Activated CD4-positive, alpha-beta T cell treated with anti-CD3 and anti-CD28 coated beads for 24 hours (primary cell): Measurements from ENCODE around the gene PPARGC1A.

ENCODE experiments used
- DNase-seq, 2 donors: peaks; one replicate each; pipeline ENCODE4 v3.0.0-alpha.2; 2020; ENCODE audit warnings: low read depth in 2 of 2

The PPARGC1A gene, protein sequence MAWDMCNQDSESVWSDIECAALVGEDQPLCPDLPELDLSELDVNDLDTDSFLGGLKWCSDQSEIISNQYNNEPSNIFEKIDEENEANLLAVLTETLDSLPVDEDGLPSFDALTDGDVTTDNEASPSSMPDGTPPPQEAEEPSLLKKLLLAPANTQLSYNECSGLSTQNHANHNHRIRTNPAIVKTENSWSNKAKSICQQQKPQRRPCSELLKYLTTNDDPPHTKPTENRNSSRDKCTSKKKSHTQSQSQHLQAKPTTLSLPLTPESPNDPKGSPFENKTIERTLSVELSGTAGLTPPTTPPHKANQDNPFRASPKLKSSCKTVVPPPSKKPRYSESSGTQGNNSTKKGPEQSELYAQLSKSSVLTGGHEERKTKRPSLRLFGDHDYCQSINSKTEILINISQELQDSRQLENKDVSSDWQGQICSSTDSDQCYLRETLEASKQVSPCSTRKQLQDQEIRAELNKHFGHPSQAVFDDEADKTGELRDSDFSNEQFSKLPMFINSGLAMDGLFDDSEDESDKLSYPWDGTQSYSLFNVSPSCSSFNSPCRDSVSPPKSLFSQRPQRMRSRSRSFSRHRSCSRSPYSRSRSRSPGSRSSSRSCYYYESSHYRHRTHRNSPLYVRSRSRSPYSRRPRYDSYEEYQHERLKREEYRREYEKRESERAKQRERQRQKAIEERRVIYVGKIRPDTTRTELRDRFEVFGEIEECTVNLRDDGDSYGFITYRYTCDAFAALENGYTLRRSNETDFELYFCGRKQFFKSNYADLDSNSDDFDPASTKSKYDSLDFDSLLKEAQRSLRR

DNA sequence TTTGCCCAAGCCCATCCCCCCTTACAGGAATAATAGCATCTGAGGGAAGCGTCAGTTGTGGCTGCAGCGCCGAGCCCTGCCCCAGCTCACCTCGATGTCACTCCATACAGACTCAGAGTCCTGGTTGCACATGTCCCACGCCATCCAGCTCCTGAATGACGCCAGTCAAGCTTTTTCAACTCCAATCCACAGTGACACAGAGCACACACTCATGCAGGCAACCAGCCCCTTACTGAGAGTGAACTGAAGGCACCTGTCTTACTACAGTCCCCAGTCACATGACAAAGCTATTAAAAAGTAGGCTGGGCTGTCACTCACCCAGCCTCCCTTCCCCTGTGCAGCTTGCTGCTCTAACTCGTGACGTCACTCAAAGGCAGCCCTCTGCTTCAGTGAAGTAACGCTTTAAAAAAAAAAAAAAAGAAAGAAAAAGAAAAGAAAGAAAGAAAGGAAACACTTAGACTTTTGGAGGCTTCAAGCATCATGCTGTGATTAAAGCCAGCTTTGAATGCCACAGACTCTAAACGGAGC, at the start of gene PPARGC1A:
PPARGC1A (minus strand) TSS at position 234 of the 528 bp plus-strand sequence; CDS start at position 144, 90 bp downstream.
- DNase-seq = no peak

DNA sequence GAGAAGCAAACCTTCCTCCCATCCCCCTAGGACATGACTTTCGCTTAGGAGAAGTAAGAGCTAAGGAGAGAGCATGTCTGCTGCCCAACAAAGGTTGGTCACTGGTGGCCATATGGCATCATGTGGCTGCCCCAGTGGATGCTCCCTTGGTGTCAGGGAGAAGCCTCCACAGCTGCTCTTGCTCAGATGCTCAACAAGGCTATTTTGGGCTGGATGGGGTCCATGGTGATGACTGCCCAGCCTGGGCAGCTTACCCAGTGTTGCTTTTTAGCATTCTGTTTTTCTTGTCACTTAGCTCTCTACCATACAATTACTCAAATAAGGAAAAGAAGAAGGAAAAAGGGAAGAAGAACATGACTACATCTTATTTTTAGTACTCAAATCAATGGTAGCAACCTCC, 48.9 kb upstream of the PPARGC1A start:
- no peak for DNase-seq

DNA sequence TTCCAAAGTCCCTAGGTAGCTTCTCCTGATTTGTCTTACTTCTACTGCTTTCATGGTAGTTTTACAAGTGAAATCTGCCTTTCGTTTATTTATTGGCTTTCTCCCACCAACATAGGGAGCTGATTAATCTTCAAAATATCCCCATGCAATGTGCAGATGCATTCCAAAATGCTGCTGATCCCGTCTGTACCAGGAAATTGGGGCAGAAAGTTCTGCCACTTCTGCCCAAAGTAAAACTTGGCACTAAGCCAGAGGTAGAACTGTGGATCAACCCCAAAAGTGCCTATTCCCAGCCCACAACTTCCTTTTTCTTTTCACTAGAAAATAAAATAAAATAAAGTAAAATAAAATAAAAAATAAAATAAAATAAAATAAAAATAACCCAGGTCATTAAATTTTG, 47.3 kb upstream of the PPARGC1A start:
- DNase-seq = no peak

DNA sequence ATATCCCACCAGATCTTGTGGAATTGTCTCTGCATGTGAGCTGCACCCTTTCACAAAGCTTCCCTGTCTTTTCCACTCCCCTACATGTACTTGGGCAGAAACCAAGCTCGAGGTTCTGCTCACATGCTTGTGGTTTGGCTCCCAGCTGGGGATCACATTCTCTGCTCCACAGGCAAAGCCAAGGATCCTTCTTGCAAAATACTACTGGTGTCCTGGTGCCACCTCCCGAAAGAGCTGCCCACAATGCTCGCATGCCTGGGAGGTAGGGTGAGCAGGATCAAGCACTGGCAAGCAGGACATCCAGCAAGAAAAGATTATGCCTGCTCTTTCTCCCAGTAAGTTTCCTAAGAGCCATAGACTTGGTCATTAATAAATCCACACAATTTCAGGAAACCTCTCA, 45.1 kb upstream of the PPARGC1A start:
- no peak for DNase-seq

DNA sequence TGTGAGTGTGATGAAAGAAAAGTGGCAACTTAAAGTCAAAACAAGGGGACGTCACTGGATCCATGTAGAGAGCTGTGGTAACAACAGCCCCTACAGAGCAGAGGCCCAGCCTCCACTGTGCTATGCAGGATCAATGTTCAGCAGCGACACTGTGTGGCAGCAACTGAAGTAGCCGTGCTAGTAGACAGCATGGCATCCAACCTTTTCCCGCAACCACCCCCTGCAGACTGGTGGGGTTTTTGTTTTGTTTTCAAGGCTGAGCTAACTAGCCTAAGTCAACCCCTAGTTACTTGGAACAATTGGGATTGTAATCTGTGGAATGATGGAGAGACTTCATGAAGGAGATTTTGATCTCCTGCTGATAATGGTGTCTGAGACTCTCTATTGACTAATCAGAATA, 44.4 kb upstream of the PPARGC1A start:
- no peak for DNase-seq

DNA sequence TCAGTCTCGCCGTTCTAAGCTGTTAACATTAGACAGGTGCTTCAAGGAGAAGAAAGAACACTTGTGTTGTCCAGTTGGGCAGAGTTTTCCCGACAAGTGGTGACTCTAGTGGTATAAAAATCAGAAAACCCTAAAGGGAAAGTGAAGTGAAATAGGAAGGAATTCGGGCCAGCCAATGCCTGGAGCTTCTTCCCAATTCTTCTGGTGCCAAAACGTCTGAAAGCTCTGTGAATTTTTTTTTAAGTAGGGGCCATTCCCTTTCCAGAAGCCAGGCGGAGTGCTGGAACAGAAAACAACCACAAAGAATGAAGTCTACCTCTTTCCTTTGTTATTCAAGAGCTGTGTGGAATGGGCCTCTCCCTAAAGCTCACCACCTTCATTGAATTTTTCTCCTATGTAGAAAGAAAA, 43.1 kb upstream of the PPARGC1A start:
- no peak for DNase-seq

DNA sequence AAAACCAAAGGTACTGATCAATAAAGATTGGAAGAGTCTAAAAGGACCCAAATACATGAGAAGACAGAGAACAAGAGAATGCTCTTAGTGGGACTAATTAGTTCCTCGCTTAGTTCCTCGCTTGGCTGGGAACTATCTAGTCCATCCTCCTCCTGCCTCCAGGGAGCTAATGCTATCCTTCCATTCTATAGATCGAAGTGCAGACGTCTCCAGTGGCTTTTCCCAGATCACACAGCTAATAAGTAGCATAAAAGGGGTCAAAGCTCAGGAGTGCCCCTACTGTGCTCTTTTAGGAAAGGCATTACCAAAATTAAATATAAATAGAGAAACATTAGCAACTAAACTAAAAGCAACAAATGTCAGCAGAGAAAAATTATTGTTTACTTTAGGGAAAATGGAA, 42.3 kb upstream of the PPARGC1A start:
- DNase-seq = no peak

DNA sequence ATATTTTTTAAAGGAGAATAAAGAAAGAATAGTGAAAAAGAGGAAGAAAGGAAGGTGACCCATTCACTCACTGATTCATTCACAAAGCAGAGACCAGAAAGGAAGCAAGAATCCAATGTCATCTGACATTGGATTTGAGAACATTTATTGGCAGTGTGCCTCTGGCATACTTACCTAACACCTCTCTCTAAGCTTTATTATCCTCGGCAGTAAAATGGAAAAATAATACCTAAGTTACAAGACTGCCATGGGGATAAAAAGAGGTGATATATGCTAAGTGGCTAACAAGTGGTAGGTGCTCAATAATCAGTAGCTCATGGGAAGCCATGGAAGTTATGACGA, 41.6 kb upstream of the PPARGC1A start:
- no peak for DNase-seq

DNA sequence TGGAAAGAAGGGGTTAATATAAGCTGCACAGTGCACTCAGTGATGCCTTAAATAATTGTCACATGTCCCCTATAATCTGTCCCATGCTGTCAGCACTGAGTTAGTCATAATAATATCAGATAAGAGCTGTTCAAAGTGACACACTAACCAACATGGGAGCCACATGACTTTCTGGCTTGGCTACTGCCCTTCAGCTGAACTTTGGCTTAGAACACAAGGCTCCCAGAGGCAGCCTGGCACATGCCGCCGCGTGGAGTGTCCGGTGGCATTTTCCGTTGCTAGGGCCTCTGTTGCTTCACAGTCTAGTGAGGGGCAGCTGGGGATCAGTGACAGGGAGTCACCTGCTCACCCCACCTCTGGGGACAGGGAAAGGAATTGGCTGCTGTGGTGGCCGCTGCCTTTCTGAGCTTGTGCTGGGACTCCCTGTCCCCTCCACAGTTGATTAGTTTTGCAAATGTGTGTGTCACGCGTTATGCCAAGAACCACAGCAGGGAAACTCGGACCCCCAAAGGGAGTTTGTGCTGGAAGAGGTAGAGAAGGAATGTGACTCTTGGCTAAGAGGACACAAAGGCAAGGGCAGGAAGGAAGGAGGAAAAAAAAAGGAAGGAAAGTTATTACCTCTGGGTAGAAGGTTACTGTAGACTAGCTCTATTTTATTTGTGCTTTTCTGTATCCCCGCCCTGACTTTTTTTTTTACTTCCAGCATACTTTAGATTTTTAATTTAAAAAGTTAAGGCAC, 41.1 kb upstream of the PPARGC1A start:
- no peak for DNase-seq

DNA sequence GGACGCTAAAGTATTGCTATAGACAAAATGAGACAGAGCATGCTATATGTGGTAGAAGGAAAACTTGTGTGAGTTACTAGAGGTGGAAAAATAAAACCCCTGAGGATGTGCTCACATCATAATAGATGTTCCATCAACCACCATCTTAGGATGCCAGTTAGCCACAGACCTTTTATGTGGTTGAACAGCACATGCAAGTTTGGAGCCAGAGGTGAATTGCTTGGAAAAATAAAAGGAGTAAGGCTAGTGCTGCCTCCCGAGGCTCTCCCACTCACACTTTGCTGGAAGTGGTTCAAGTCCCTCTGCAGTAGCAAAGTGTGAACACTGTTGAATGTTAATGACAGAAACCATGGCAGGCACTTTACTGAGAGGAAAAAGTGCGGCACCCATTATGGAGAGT, 39.4 kb upstream of the PPARGC1A start:
- DNase-seq = no peak

DNA sequence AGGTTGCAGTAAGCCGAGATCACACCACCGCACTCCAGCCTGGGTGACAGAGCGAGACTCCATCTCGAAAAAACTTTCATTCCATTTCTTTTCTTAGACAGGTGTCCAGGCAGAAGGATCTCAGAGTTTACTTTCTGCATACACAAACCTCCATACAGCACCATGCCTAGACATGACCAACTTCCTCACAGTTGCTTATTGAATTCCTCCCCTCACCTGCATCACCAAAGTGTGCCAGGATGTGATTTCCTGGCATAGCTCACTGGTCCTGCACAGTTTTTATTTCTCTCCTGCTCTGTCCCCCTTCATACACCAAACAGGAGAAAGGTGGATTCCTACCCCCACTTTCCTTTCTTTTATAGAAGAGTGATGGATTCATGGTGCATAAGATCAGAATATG, 34.7 kb upstream of the PPARGC1A start:
- no peak for DNase-seq

DNA sequence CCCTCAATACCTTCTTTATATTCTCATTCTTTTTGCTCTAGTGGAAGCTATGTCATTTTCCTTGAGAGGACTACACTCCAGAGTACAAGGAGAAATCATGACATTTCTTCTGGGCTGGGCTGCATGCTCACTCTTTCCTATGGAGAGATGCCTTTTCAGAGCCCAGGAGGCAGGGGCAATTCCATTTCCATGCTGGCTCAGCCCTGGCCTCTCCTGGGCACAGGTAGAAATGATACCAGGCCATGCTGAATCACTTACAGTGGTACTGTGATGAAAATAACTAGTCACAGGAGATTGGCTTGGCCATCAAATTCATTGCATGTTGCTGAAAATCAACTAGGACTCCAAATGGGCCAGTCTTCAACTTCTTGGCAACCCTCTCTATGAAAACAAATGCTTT, 34.0 kb upstream of the PPARGC1A start:
- no peak for DNase-seq

- DNase-seq = no peak
Measured at GRCh38 chr4:23923141-23923540, 33.3 kb upstream of the PPARGC1A start.

GRCh38 chr4:23922541-23923111, 32.8 kb upstream of the PPARGC1A start:
- DNase-seq = no peak

DNA sequence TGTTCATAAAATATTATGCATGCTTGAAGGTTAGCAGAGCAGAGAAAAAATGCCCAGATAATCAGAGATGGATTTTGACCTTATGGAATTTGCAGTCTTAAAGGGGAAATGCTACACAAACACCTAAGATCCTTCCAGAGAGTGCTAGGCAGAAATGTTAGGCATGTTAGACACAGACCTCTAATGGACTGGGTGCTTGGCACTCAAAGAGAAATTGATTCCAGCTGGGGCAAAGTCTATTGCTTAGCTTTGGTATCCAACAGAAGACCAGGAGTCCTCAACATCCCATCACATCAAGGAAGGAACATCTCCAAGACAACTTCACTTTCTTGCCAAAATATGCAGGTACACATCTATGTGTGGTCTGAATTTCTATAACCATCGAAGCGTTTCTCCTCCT, 32.2 kb upstream of the PPARGC1A start:
- DNase-seq = no peak

- no peak for DNase-seq
Measured at GRCh38 chr4:23921447-23921845, 31.6 kb upstream of the PPARGC1A start.

- no peak for DNase-seq
Measured at GRCh38 chr4:23920716-23921446, 31.0 kb upstream of the PPARGC1A start.

- no peak for DNase-seq
Measured at GRCh38 chr4:23920296-23920695, 30.4 kb upstream of the PPARGC1A start.

DNA sequence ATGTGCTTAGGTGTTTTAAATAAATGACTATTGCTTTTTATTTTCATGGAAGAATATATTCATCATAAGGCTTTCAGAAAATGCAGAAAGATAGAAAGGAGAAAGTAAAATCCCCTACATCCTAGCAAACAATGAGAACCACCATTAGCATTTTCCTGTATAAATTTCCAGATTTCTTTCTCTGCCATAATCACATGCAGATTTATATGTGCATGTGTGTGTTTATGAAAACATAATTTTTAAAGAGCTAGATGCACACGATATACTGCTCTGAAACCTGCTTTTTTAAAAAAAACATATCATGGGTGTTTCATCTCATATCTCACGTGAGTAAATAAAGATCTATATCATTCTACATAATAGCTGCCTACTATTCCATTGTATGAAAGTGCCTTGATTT, 26.4 kb upstream of the PPARGC1A start:
- DNase-seq = no peak

- DNase-seq = no peak
Measured at GRCh38 chr4:23915459-23916132, 25.7 kb upstream of the PPARGC1A start.
